H1 (cell line): ENCODE measurements around the gene SPPL2B. TPM values are rescaled to one million over a fixed set of nuclear protein-coding genes. Genes with fewer than 3 reads are reported as not detected.

Experiments
- CTCF ChIA-PET: fragments of 300-600 bp; sonication (Branson Sonifier 250); formaldehyde crosslinking; loops from one replicate; lab custom pipeline; 2021; ENCODE audit not compliant: partially characterized antibody; lab: Charles Lee
- POLR2A ChIA-PET: fragments of 300-600 bp; sonication (Branson Sonifier 250); formaldehyde crosslinking; loops from one replicate; lab custom pipeline; 2021; ENCODE audit warnings: inconsistent platforms; ENCODE audit not compliant: partially characterized antibody; lab: Charles Lee
- DNase-seq, 2 experiments: peaks; one replicate each; pipeline versions ENCODE4 v3.0.0 to v3.0.0-alpha.2; 2010 to 2022; ENCODE audit warnings: low spot score in 2 of 2, low read depth in 1 of 2, mixed read lengths in 1 of 2
- FAIRE-seq: peaks from 2 replicates; lab custom pipeline; 2011; peaks lifted over from hg19 to GRCh38; lab: Jason Lieb, UNC
- H2AFZ ChIP-seq: 2 replicates; pipeline ENCODE4 v1.8.1; 2012; ENCODE audit warnings: low read length, inconsistent platforms
- H2AK5ac ChIP-seq: 2 replicates; pipeline ENCODE4 v1.6.1; 2013; ENCODE audit warnings: low read depth, low read length
- H2BK120ac ChIP-seq: replicated peaks from 2 replicates; pipeline ENCODE3; 2013; ENCODE audit warnings: low read depth, low read length, inconsistent platforms
- H2BK12ac ChIP-seq: 2 replicates; pipeline ENCODE4 v1.6.1; 2013; ENCODE audit warnings: low read depth, low read length
- H2BK15ac ChIP-seq: 2 replicates; pipeline ENCODE4 v1.6.1; 2013; ENCODE audit warnings: low read length
- H2BK20ac ChIP-seq: 2 replicates; pipeline ENCODE4 v1.6.1; 2013; ENCODE audit warnings: low read length
- H2BK5ac ChIP-seq: 2 replicates; pipeline ENCODE4 v1.6.1; 2013; ENCODE audit warnings: low read depth, low read length
- H3K14ac ChIP-seq: 2 replicates; pipeline ENCODE4 v1.6.1; 2013; ENCODE audit warnings: inconsistent platforms; ENCODE audit not compliant: insufficient read length
- H3K18ac ChIP-seq: 2 replicates; pipeline ENCODE4 v1.6.1; 2013; ENCODE audit warnings: low read length; ENCODE audit errors: extremely low read depth
- H3K23ac ChIP-seq: 2 replicates; pipeline ENCODE4 v1.6.1; 2013; ENCODE audit warnings: inconsistent platforms; ENCODE audit not compliant: insufficient read length
- H3K23me2 ChIP-seq: 2 replicates; pipeline ENCODE4 v1.6.1; 2013; ENCODE audit warnings: low read depth, low read length
- H3K27ac ChIP-seq: 2 replicates; pipeline ENCODE4 v1.6.1; 2011; ENCODE audit warnings: low read depth, low read length, inconsistent platforms
- H3K27me3 ChIP-seq, 4 experiments: replicated peaks in 1 of 4; 1 replicate in 1 of 4; 2 replicates in 3 of 4; pipeline versions ENCODE4 v1.6.1 to v1.8.1; 2011 to 2013; ENCODE audit warnings: low read length in 3 of 4, mild to moderate bottlenecking in 3 of 4, inconsistent platforms in 2 of 4, mixed read lengths in 2 of 4, moderate library complexity in 1 of 4; ENCODE audit not compliant: control insufficient read depth in 3 of 4, insufficient read depth in 3 of 4; ENCODE audit errors: extremely low read depth in 1 of 4
- H3K36me3 ChIP-seq, 4 experiments: 2 replicates each; pipeline versions ENCODE4 v1.6.1 to v1.8.1; 2011 to 2013; ENCODE audit warnings: mild to moderate bottlenecking in 4 of 4, low read length in 3 of 4, moderate library complexity in 2 of 4, control low read depth in 1 of 4, inconsistent platforms in 1 of 4; ENCODE audit not compliant: insufficient read depth in 4 of 4, control insufficient read depth in 2 of 4
- H3K4ac ChIP-seq: replicated peaks from 2 replicates; pipeline ENCODE3; 2013; ENCODE audit warnings: low read length, low read depth, mixed read lengths, inconsistent platforms; ENCODE audit not compliant: insufficient read length
- H3K4me1 ChIP-seq, 4 experiments: replicated peaks in 1 of 4; 1 replicate in 1 of 4; 2 replicates in 3 of 4; pipeline versions ENCODE4 v1.6.1 to v1.8.1; 2011 to 2013; ENCODE audit warnings: low read length in 3 of 4, inconsistent platforms in 2 of 4, mixed read lengths in 1 of 4; ENCODE audit not compliant: insufficient read depth in 4 of 4, control insufficient read depth in 3 of 4
- H3K4me2 ChIP-seq, 2 experiments: 2 replicates each; pipeline versions ENCODE4 v1.6.1 to v1.8.1; 2011 to 2013; ENCODE audit warnings: low read depth in 2 of 2, low read length in 2 of 2, control low read depth in 1 of 2, inconsistent platforms in 1 of 2, mild to moderate bottlenecking in 1 of 2; ENCODE audit not compliant: insufficient read depth in 1 of 2
- H3K4me3 ChIP-seq, 4 experiments: fragments of 200-600, 300-600 bp in 1 of 4; sonication (generic), shearing (Covaris generic), sonication (Bioruptor Twin) in 1 of 4; 2 replicates each; pipeline versions ENCODE4 v1.5.1 to v1.8.1; 2011 to 2016; ENCODE audit warnings: low read length in 4 of 4, low read depth in 3 of 4, control low read depth in 2 of 4, inconsistent platforms in 2 of 4, mild to moderate bottlenecking in 2 of 4, mixed read lengths in 1 of 4, moderate library complexity in 1 of 4; ENCODE audit not compliant: insufficient read depth in 2 of 4; ENCODE audit errors: extremely low read depth in 1 of 4
- H3K56ac ChIP-seq: replicated peaks from 2 replicates; pipeline ENCODE3; 2013; ENCODE audit warnings: low read depth, mild to moderate bottlenecking, mixed read lengths, low read length, inconsistent platforms; ENCODE audit not compliant: insufficient read length
- H3K79me1 ChIP-seq: 2 replicates; pipeline ENCODE4 v1.6.1; 2013; ENCODE audit warnings: low read depth, low read length, control low read depth
- H3K79me2 ChIP-seq, 2 experiments: 2 replicates each; pipeline versions ENCODE4 v1.6.1 to v1.8.1; 2012 to 2013; ENCODE audit warnings: low read length in 2 of 2, mild to moderate bottlenecking in 2 of 2, inconsistent platforms in 1 of 2; ENCODE audit not compliant: insufficient read depth in 2 of 2, control insufficient read depth in 1 of 2
- H3K9ac ChIP-seq, 4 experiments: replicated peaks in 1 of 4; 1 replicate in 1 of 4; 2 replicates in 3 of 4; pipeline versions ENCODE4 v1.6.1 to v1.8.1; 2011 to 2013; ENCODE audit warnings: low read depth in 3 of 4, low read length in 3 of 4, control low read depth in 2 of 4, mild to moderate bottlenecking in 2 of 4, moderate library complexity in 2 of 4, inconsistent platforms in 1 of 4; ENCODE audit errors: extremely low read depth in 1 of 4
- H3K9me3 ChIP-seq, 2 experiments: 2 replicates each; pipeline versions ENCODE4 v1.6.1 to v1.8.1; 2012 to 2013; ENCODE audit warnings: mild to moderate bottlenecking in 2 of 2, moderate library complexity in 2 of 2, control low read depth in 1 of 2, inconsistent platforms in 1 of 2, low read depth in 1 of 2, low read length in 1 of 2, mixed read lengths in 1 of 2; ENCODE audit not compliant: insufficient read depth in 2 of 2
- H4K20me1 ChIP-seq, 2 experiments: replicated peaks in 1 of 2; 2 replicates each; pipeline versions ENCODE3 to v1.8.1; 2011 to 2013; ENCODE audit warnings: inconsistent platforms in 2 of 2, low read length in 2 of 2, mild to moderate bottlenecking in 1 of 2; ENCODE audit not compliant: insufficient read depth in 2 of 2, control insufficient read depth in 1 of 2
- H4K5ac ChIP-seq: 2 replicates; pipeline ENCODE4 v1.6.1; 2013; ENCODE audit warnings: low read length, low read depth, mixed read lengths, inconsistent platforms; ENCODE audit not compliant: insufficient read length
- H4K8ac ChIP-seq: 2 replicates; pipeline ENCODE4 v1.8.0; 2013; ENCODE audit warnings: mild to moderate bottlenecking, moderate library complexity, low read length, inconsistent platforms; ENCODE audit not compliant: insufficient read depth; ENCODE audit errors: extremely low read depth
- H4K91ac ChIP-seq: replicated peaks from 2 replicates; pipeline ENCODE3; 2013; ENCODE audit warnings: low read length, mixed read lengths, inconsistent platforms; ENCODE audit not compliant: insufficient read length
- BCL11A ChIP-seq, 2 experiments: IDR thresholded peaks; one replicate each; pipeline ENCODE4 v1.6.1; 2011; ENCODE audit warnings: low read depth in 2 of 2, low read length in 2 of 2, mild to moderate bottlenecking in 2 of 2
- CTBP2 ChIP-seq: IDR thresholded peaks from 2 replicates; pipeline ENCODE4 v1.7.0; 2011; ENCODE audit warnings: borderline replicate concordance, mild to moderate bottlenecking, moderate library complexity, mixed read lengths, low read length; ENCODE audit not compliant: insufficient read depth, insufficient read length
- EP300 ChIP-seq, 2 experiments: IDR thresholded peaks; 1 replicate in 1 of 2; 2 replicates in 1 of 2; pipeline ENCODE4 v1.6.1; 2011 to 2012; ENCODE audit warnings: low read depth in 2 of 2, low read length in 2 of 2, mild to moderate bottlenecking in 2 of 2, borderline replicate concordance in 1 of 2, inconsistent platforms in 1 of 2, moderate library complexity in 1 of 2
- GTF2F1 ChIP-seq: IDR thresholded peaks from 2 replicates; pipeline ENCODE4 v1.6.1; 2012; ENCODE audit warnings: low read depth, low read length, improper control_type of control experiment, borderline replicate concordance
- KDM1A ChIP-seq: fragments of 200-600, 300-600 bp; sonication (generic); IDR thresholded peaks from 2 replicates; pipeline ENCODE4 v1.7.1; 2016; ENCODE audit warnings: mild to moderate bottlenecking, low read length, borderline replicate concordance
- MAX ChIP-seq: IDR thresholded peaks from 2 replicates; pipeline ENCODE4 v1.6.1; 2012; ENCODE audit warnings: inconsistent platforms
- RFX5 ChIP-seq: IDR thresholded peaks from 2 replicates; pipeline ENCODE4 v1.6.1; 2011; ENCODE audit warnings: low read depth, low read length, improper control_type of control experiment, borderline replicate concordance
- RNF2 ChIP-seq: fragments of 200-900, 300-1000 bp; sonication (generic); IDR thresholded peaks from 2 replicates; pipeline ENCODE4 v1.7.1; 2016; ENCODE audit warnings: borderline replicate concordance, low read depth, mild to moderate bottlenecking, antibody characterized with exemption, low read length; ENCODE audit not compliant: poor library complexity, severe bottlenecking; ENCODE audit errors: missing control alignments
- SP2 ChIP-seq: IDR thresholded peaks from 2 replicates; pipeline ENCODE4 v1.6.1; 2012; ENCODE audit warnings: mild to moderate bottlenecking, low read length, inconsistent platforms
- WGBS, 2 experiments: shearing (Covaris generic) in 1 of 2; methylation state at CpG; one replicate each; pipeline versions ENCODE4 v1.1.6 to v1.1.7; 2013 to 2015; ENCODE audit warnings: low lambda C conversion rate in 2 of 2, mixed read lengths in 2 of 2, inconsistent platforms in 1 of 2, low coverage in 1 of 2, missing lambda C conversion rate in 1 of 2; ENCODE audit not compliant: insufficient replicate concordance in 2 of 2, insufficient coverage in 1 of 2, insufficient read length in 1 of 2; ENCODE audit errors: extremely low coverage in 1 of 2, missing lambda C conversion rate in 1 of 2; 5-methylcytosine and 5-hydroxymethylcytosine counted together
- polyA plus RNA-seq, 7 experiments: library from polyadenylated mRNA; depleted of rRNA in 3 of 7; stranded (reverse) in 5 of 7; unstranded in 2 of 7; fragments of >200 nt in 5 of 7; fragments of 200-250 nt in 2 of 7; gene quantifications; 1 replicate in 5 of 7; 2 replicates in 1 of 7; 4 replicates in 1 of 7; pipeline versions ENCODE4 v1.2.1 to v1.2.3, GENCODE V29; 2011 to 2013; ENCODE audit warnings: missing spikeins in 2 of 7, mixed read lengths in 2 of 7
- total RNA-seq: library from RNA; stranded (reverse); fragmentation: NEBNext Ultra II Directional; extraction: Animal tissue kit (Norgen Biotek cat#: 25700); gene quantifications from 2 replicates; pipeline ENCODE4 v1.2.1, GENCODE V29; 2021

Gene SPPL2B
- total and polyA plus RNA-seq, 2 of the 8 experiments (the other 6 are each of a cell fraction or from before 2014, with no cell fraction given) = 34.8 to 55.7 TPM

DNA sequence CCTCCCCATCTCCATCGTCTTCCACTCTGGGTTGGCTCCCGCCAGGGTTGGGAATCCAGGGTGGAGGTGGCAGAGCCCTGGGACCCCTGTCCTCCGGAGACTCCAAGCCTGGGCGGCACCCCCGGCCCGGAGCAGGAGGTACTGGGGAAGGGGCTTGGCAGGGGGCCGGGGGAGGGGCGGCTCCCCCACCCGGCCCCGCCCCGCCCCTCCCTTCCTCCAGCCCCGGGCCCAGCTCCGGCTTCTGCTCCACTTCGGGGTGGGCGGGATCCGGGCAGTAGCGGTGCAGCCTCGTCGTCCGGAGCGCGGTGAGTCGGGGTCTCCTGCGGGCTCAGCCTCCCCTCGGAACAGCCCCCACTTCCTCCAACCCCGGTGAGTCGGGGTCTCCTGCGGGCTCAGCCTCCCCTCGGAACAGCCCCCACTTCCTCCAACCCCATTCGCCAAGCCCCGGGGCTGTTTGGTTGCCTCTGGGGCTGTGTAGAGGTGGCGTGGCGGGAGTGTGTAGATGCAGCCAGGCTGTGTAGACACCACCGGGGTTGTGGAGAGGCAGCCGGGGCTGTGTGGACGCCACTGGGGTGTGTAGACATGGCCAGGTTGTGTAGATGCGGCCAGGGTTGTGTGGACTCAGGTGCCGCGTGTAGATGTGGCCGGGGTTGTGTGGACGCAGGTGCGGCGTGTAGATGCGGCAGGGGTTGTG is 31.7 kb downstream of the SPPL2B start, which contains the start of gene TMPRSS9:
Gene TMPRSS9, plus strand, starts transcription at position 274 of the 694 bp plus-strand sequence. CDS start 29,521 bp downstream, outside the sequence.
- 82% methylated on average over 17 of the region's 44 CpGs; no CpG with 5 or more reads in 1 of the 2 experiments for WGBS, 2 experiments
- Histone ChIP-seq H2BK15ac (no peak within 1 kb of the TSS; the same call in 1 of the 2 replicates), H3K23ac (no peak within 1 kb of the TSS), H3K79me2 (no peaks in the 10 kb centered on the region), H4K8ac (peak within 1 kb of the TSS; percentile 46), H4K20me1 (peaks cover 0 to 14% of the 10 kb centered on the region in 2 experiments), H2BK5ac (peak within 1 kb of the TSS; percentile 44; the same call in 1 of the 2 replicates), H3K9me3 (no peaks in the 10 kb centered on the region), H3K9ac (no peak within 1 kb of the TSS), H2BK12ac (peak within 1 kb of the TSS; percentile 80; the same call in 1 of the 2 replicates), H4K91ac (peak within 1 kb of the TSS; percentile 15), H2AK5ac (peak within 1 kb of the TSS; percentile 93), H3K4me2 (peak within 1 kb of the TSS; percentile 33 to 42; a peak in 3 of 4 replicates), H3K36me3 (no peaks in the 10 kb centered on the region), H2BK120ac (no peak within 1 kb of the TSS), H2BK20ac (0 out of 2 replicates have a peak within 1 kb of the TSS, but pooled peaks have one; percentile 86), H3K79me1 (no peaks in the 10 kb centered on the region)
- no peak for FAIRE-seq
- TF ChIP-seq EP300 (IDR thresholded peaks at IDR 0.05; ENCODE audit: borderline replicate concordance in 1 of 2, low read depth in 2 of 2, low read length in 2 of 2) (no peak), KDM1A (no peak), SP2 (no peak), CTBP2 (no peak), MAX (no peak), RNF2 (no peak), GTF2F1 (no peak), BCL11A (IDR thresholded peaks at IDR 0.05; ENCODE audit: low read depth in 2 of 2, low read length in 2 of 2) (no peak), RFX5 (no peak)
- TF ChIP-seq, all 59 proteins: peak for 0
- no peak within 1 kb of the TSS for H4K5ac ChIP-seq
- POLR2A ChIA-PET = interaction anchor here (1.1 to 1.2 kb wide), 2 partner anchors 26 to 88 kb away, joined by 3 read pairs; no protein-coding TSS in a partner anchor
- H3K4me3 ChIP-seq = peak within 1 kb of the TSS in 2 of 4 experiments; percentile 4 to 41; a peak in 1 of 8 replicates
- no peak within 1 kb of the TSS for H3K56ac ChIP-seq
- DNase-seq = no peak
- H2AFZ ChIP-seq = 0 out of 2 replicates have a peak within 1 kb of the TSS, but pooled peaks have one; percentile 13
- H3K4ac ChIP-seq = no peak within 1 kb of the TSS
- peak within 1 kb of the TSS; percentile 32 for H3K18ac ChIP-seq
- peaks cover 29% of the 10 kb centered on the region for H3K23me2 ChIP-seq
- H3K27me3 ChIP-seq = peaks cover 0 to 8% (median 3%) of the 10 kb centered on the region in 4 experiments; a peak in 5 of 7 replicates
- peaks cover 0 to 4% (median 0%) of the 10 kb centered on the region in 4 experiments; a peak in 1 of 7 replicates for H3K4me1 ChIP-seq
- H3K27ac ChIP-seq = no peak within 1 kb of the TSS
- no peak within 1 kb of the TSS for H3K14ac ChIP-seq
- CTCF ChIA-PET = interaction anchor here (1.2 kb wide), 1 partner anchor 88 kb away, joined by 3 read pairs; no protein-coding TSS in a partner anchor
